Mammary epithelial cell (primary cell): ENCODE data around the gene LCN12.
A peak's percentile ranks its signal among the peaks of the same experiment; 100 is the strongest.

Experiments used
- EZH2 ChIP-seq: IDR thresholded peaks from 2 replicates; pipeline ENCODE4 v1.6.1; 2012; ENCODE audit warnings: low read length, inconsistent platforms, borderline replicate concordance
- TF ChIP-seq, protein P1 (sequence below), 2 donors: IDR thresholded peaks in 1 of 2; conservative IDR thresholded peaks in 1 of 2; 2 replicates each; pipeline ENCODE4 v1.5.1; 2011 to 2012; ENCODE audit warnings: inconsistent platforms in 2 of 2, low read length in 2 of 2, mild to moderate bottlenecking in 2 of 2, control low read depth in 1 of 2, low read depth in 1 of 2; ENCODE audit not compliant: insufficient read depth in 1 of 2; ENCODE audit errors: extremely low read depth in 1 of 2

- TF ChIP-seq, protein P1, sequence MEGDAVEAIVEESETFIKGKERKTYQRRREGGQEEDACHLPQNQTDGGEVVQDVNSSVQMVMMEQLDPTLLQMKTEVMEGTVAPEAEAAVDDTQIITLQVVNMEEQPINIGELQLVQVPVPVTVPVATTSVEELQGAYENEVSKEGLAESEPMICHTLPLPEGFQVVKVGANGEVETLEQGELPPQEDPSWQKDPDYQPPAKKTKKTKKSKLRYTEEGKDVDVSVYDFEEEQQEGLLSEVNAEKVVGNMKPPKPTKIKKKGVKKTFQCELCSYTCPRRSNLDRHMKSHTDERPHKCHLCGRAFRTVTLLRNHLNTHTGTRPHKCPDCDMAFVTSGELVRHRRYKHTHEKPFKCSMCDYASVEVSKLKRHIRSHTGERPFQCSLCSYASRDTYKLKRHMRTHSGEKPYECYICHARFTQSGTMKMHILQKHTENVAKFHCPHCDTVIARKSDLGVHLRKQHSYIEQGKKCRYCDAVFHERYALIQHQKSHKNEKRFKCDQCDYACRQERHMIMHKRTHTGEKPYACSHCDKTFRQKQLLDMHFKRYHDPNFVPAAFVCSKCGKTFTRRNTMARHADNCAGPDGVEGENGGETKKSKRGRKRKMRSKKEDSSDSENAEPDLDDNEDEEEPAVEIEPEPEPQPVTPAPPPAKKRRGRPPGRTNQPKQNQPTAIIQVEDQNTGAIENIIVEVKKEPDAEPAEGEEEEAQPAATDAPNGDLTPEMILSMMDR (conservative IDR thresholded peaks at IDR 0.05 in 1 of 2, IDR thresholded peaks at IDR 0.05 in 1 of 2; ENCODE audit: extremely low read depth in 1 of 2, insufficient read depth in 1 of 2, low read depth in 1 of 2, low read length in 2 of 2) = peak; percentile 78 to 98
- TF ChIP-seq EZH2 = no peak
Measured at GRCh38 chr9:136944519-136945332, 7.3 kb upstream of the LCN12 start, which contains the start of the genes C8G and FBXW5.
